NK-92 (cell line): ENCODE results near the gene CNP.

Experiments
- DNase-seq: peaks from one replicate; lab custom pipeline; 2025; ENCODE audit not compliant: unreplicated experiment; lab: John Stamatoyannopoulos, UW

Gene CNP

DNA sequence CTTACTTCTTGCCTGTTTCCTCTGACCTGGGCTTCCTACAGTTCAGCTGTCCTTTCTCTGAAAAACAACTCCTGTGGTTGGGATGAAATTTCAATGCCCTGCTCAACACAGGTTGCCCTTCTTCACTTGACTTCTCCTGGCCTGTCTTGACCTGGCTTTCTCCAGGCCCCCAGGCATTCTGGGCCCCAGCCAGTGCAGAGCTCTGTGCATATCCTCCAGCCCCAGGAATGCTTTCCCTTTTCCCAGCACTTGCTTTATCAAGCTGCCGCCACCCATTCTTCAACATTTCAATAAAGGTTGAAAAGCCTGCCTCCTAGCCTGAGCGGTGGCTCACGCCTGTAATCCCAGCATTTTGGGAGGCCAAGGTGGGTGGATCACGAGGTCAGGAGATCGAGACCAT is 25.4 kb upstream of the CNP start:
- DNase-seq, result no peak

DNA sequence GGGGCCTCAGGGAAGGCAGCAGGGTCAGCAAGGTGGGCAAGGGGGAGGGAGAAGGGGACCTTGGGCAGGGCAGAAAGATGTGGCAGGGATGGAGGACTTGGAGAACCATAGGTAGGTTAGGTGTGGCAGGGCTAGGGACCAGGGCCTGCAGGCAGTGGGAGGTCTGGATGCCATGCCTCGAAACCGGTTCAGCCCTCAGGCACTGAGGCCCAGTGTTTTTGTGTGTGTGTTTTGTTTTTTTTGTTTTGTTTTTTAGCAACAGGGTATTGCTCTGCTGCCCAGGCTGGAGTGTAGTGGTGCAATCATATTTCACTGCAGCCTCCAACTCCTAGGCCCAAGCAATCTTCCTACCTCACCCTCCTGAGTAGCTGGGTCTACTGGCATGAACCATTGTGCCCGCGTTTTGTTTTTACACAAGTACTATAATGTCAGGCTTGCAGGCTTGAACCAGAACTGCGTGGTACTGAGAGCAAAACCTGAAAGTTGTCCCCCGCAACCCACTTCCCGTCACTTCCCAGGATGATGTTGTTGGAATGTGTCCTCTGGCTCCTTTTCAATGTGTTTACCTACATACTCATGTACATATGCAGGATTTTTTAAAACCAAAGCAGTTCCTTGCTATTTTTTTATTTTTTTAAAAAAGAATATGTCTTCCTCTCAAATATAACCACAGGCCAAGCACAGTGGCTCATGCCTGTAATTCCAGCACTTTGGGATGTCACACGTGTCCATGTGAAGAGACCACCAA is 23.8 kb upstream of the CNP start:
- DNase-seq, result no peak

DNA sequence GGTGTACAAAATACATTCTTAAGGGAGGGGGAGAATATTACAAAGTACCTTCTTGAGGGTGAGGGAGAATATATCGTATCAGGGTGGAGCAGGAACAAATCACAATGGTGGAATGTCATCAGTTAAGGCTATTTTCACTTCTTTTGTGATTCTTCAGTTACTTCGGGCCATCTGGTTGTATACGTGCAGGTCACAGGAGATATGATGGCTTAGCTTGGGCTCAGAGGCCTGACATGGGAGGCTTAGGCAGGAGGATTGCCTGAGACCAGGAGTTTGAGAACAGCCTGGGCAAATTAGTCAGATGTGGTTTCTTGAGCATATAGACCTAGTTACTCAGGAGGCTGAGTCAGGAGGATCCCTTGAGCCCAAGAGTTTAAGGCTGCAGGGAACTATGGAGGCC is 23.1 kb upstream of the CNP start:
- no peak for DNase-seq

DNA sequence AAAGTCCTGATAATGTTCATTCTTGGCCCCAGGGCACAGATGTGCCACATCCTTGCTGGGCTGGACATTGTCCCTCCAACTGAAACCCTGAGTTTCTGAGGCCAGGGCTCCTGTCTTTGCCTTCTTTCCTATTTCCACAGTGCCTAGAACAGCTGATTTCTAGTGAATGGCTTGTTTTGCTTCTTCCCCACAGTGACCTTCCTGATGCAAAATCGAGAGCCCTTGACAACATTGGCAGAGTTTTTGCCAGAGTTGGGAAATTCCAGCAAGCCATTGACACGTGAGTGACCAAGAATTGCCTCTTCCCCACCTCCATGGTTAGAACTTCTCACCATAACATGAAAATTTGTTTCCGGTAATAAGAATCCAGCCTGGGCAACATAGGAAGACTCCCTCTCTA is 21.7 kb upstream of the CNP start:
- no peak for DNase-seq

DNA sequence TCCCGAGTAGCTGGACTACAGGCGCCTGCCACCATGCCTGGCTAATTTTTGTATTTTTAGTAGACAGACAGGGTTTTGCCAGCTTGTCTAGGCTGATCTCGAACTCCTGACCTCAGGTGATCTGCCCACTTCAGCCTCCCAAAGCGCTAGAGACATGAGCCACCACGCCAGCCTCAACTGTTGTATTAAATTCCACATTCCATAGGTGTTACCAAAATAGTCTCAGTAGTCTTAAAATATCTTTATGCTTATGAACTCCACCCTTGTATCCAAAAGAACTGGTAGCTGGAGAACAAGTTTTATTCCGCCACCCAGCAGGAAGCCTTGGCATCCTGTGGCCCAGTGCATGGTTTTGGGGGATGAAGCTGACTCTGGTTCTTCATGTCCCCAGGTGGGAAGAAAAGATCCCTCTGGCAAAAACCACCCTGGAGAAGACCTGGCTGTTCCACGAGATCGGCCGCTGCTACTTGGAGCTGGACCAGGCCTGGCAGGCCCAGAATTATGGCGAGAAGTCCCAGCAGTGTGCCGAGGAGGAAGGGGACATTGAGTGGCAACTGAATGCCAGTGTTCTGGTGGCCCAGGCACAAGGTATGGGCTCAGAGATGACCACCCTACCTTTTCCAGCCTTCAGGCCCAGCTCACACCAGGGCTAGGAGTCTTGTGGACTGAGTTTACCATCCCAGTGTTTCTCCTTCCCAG is 17.7 kb upstream of the CNP start:
- DNase-seq, result no peak

DNA sequence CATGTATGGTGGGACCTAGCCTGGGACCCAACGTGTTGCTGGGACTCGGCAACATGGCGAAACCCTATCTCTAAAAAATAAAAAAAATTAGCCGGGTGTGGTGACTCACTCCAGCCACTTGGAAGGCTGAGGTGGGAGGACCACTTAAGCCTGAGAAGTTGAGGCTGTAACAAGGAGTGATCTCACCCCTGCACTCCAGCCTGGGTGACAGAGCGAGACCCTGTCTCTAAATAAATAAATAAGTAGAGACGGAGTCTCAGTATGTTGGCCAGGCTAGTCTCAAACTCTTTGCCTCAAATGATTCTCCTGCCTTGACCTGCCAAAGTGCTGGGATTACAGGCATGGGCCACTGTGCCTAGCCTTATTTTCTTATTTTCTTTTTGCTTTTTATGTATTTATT is 10.1 kb upstream of the CNP start:
- no peak for DNase-seq

DNA sequence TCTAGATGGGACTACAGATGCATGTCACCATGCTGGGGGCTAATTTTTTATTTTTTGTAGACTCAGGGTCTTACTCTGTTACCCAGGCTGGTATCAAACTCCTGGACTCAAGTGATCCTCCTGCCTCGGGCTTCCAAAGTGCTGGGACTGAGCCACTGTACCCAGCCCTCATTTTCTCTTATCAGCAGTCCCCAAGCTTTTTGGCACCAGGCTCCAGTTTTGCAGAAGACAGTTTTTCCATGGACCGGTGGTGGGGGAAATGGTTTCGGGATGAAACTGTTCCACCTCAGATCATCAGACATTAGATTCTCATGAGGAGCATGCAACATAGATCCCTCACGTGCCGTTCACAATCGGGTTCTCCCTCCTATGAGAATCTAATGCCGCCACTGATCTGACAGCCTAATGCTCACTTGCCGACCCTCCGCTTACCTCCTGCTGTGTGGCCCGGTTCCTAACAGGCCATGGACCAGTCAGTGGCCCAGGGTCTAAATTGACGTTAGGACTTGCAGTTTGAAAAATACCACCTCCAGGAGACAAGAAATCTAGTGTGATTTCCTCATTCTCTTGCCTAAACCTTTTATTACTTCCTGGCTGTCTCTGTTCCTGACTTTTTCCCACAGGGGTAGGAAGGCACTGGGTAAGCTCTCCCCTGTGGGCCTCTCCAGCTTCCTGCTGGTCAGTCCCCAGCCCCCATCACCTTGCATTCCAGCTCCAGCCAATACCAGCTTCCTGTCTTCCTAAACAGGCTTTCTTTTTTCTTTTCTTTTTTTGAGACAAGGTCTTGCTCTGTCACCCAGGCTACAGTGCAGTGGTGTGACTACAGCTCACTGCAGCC is 9.3 kb upstream of the CNP start:
- no peak for DNase-seq

DNA sequence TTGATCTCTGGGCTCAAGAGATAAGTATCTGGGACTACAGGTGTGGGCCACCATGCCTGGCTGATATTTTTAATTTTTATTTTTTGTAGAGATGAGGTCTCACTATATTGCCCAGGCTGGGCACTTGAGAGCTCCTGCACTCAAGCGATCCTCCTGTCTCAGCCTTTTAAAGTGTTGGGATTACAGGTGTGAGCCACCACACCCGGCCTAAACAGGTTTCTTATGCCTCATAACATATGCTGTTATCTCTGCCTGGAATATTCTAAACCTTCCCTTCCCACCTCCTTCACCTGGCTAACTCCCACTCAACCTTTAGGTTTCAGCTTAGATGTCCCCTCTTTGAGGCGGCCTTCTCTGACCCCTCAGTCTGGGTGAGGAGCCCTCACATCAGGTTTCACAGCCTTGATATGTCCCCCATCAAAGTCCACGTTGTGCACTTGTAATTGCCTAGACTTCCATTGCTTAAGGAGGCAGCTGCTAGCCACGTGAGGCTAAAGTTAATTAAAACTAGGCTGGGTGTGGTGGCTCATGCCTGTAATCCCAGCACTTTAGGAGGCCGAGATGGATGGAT is 8.6 kb upstream of the CNP start:
- DNase-seq, result no peak

DNA sequence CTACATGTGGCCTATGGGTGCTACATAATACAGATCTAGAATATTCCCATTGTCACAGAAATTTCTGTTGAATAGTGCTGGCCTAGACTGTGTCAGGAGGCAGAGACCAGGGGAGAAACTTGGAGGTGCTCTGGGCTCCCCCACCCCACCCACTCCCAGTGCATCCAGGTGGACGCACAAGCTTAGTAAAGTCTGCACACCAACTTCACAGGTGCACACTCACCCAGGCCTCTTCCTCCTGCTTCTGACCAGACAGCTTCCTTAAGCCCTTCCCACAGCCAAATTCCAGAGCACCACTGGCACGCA is 7.6 kb upstream of the CNP start:
- DNase-seq, result no peak

DNA sequence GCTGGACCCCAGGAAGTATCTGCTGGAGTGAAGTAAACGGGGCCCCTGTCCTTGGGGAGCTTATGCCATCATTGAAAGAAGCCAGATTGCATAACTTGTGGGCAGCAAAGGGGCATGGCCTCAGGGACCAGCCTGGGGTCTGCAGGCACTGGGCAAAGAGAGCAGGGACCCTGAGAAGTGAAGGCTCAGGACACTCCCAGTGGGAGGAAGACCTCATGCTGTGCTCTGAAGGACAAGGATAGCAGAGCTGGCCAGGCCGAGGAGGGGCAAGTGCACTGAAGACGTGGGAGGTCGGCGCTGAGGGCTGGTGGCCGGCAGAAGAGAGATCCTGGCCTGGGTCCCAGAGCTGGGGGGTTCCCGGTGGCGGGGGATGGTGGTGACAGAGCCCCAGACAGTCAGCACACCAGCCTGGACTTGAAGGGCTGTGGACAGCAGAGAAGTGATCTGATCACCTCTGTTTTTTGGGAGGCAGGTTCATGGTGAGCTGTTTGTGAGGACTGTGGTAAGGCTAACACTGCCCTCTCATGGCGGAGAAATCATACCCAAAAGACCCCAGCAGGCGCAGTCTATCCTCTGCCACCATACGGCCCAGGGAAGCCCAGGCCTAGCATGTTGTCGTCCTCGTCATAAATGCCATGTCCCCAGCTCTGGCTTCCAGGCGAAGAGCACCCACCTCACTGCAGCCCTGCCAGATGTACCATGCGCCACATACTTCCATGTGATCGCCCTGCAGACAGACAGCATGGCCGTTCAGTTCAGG is 7.1 kb upstream of the CNP start:
- no peak for DNase-seq

DNA sequence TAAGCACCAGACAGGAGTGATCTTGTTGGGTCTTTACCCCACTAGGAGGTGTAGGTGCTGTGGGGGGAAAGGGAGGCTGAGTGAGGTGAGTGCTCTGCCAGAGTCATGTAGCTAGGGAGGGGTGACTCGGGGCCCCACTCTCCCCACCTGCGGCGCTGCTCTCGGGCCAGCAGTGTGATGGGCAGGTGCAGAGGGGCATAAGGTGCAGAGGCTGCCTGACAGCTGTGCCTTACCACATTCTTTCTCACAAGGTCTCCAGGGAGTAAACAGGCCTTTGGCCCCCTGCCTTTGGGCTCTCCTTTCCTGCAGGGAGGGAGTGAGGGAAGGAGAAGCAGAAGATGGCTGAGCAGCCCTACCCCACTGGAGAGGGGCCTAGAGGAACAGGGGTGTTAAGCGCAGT is 4.5 kb upstream of the CNP start:
- no peak for DNase-seq

DNA sequence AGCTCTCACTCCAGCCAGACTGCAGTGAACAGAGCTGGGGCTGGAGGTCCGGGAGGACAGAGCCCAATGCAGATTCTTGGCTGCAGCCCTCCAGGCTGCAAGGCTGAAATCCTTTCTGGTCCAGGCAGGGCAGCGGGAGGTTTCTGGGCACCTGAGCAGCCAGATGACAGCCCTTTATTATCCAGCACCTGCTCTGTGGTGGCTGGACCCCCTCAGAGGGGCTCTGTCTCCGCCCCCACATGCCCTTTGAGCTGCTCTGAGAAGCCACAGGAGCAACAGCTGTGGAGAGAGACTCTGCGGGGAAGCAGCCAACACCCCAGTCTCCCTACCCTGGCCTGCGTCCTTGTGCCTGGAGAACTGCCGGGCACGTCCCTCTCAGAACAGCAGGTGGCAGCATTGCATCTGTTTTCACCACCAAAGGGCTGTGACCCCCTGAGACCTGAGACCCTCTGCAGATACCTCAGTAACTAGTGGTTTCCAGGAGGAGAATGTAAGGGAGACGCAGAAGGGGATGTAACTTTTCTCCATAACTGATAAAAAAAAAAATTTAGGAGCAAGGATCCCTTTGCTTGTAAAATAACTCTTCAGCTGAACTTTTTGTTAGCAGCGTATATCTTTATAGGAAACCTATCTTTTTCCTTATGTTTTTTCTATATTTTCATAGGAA is 3.7 kb upstream of the CNP start:
- DNase-seq, result no peak

DNA sequence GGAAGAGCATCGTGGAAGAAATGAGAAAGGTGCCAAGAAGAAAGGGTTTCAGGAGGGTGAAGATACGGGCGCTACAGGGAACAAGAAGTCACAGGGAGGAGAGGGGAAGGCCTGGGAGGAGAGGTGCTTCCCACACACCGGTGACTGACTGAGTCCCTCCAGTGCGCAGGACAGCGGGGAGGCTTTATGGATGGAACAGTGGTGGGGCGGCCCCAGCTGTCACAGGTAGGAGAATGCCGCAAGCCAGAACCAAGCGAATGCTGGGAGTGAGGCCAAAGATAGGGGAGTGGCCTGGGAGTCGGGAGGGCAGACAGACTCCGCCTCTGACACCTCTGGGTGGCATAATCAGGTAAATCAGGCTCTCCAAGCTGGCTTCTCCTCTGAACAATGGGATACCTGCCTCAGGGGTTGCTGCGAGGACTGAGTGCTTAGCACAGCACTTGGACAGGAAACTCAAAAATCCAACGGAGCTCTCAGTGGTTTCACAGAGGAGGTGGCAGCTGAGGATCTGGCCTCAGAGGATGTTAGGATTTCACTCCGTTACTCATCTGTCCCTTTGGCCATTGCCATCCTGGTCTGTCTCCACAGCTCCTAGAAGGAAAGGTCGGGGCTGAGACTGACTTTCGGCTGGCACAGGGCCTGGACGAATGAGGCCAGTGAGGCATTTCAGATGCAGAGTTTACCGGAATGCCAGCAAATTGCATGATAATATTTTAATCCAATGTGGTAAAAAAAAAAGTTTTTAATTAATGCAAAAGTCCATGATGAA is 717 bp upstream of the CNP start:
- no peak for DNase-seq

DNA sequence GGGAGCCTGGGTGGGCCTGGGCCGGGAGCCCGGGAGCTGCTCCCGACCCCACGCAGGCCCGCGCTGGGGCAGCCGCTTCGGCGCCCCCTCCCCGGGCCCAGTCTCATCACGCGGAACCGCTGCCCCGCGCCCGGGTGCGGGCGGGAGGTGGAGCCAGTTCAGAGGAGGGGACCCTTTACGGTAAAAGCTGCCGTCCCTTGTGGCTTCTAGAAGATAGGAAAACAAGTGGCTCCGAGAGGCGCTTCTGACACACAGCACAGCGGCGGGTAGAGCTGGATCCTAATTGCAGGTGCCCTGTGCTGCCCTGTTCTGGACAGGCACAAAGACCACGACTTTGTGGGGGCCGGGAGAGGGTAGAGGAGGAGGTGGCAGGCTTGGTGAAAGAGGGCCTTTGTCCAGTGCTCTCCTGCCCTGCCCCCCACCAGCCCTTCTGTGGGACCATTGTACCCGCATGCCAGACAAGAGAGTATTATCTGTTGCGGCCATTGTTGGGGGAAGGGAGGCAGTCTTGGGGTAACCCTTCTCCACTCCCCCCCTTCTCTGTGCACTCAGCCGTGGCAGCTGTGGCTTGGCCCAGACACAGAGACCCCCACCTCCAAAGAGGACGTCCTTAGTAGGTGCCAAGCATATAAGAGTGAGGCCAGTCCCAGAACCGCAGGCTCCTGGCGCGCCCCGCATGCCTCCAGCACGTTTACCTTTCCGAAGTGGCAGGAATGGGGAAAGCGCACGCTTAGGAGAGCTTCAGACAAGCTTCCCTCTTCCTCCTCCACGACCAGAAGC is 736 bp downstream of the CNP start:
- no peak for DNase-seq

DNA sequence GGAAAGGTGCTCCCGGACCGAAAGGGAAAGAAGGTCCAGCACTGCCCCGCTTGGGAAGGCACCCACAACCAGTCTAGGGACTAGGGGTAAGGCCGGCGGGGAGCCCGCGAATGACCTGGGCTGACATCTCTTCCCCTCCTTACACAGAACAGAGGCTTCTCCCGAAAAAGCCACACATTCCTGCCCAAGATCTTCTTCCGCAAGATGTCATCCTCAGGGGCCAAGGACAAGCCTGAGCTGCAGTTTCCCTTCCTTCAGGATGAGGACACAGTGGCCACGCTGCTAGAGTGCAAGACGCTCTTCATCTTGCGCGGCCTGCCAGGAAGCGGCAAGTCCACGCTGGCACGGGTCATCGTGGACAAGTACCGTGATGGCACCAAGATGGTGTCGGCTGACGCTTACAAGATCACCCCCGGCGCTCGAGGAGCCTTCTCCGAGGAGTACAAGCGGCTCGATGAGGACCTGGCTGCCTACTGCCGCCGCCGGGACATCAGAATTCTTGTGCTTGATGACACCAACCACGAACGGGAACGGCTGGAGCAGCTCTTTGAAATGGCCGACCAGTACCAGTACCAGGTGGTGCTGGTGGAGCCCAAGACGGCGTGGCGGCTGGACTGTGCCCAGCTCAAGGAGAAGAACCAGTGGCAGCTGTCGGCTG is 1.5 kb downstream of the CNP start:
- no peak for DNase-seq

DNA sequence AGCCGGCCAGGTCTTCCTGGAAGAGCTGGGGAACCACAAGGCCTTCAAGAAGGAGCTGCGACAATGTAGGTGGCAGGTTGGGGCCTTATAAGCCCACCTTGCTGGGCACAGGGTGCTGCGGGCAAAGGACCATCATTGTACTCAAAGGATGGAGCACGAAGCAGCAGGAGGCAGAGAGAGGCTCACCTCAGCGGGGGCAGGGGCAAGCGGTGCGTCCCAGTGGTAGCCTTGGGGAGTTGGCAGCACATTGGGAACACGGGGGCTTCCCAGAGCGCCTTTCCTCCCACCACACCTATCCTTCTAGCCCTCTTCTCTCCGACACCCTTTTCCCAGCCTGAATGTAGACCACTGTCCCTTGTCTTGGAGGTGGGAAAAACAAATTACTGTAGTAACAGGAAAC is 2.1 kb downstream of the CNP start:
- no peak for DNase-seq

DNA sequence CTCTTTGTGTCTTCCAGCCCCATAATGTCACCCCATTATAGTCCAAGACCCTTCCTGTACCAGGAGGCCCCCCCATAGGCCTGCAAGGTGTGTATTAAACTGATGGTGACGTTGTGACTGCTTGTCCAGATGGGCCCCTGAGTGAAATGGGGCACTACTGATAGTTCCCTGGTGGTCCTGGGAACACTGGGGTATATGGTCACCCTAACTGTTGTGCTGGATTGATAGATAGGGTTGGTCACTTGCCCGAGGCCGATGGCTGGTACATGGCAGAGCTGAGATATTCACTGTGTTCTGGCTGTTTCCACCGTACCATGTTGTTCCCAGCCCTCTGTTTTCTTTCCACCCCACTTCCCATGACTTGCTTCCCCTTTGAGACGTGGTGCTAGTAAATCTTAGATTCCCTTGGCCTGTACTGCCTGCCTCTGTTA is 4.3 kb downstream of the CNP start:
- DNase-seq, result no peak

DNA sequence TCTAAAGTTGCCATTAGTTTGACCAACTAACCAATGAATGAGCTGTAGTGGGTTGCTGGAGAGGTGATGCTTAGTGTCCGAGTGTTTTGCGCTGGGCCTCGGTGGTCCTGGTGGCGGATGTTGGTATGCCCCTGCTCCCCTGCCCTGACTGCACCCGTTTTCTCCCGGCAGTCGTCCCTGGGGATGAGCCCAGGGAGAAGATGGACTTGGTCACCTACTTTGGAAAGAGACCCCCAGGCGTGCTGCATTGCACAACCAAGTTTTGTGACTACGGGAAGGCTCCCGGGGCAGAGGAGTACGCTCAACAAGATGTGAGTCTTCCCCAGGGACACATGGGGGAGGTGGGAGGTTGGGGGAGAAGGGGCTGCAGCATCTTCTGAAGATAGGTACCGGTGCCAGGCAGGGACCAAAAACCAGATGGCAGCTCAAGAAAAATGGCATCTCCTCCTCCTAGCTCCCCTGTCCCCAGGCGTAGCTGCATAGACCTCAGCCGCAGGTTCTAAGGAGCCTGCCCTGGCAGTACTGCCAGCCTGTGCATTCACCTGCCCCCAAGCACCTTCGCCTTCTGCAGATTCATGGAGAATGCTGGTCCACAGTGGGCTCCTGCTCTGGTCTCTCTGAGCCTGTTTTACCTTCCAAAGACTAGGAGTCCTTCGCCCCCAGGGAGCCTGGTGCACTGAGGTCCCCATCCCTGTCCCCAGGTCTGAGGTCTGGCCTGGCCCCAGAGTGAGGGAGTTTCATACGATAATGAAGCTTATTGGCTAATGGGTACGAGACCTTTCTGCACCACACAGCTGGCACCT is 5.3 kb downstream of the CNP start:
- no peak for DNase-seq
